GM23338 (cell line): ENCODE measurements around the gene MTCL3.

Experiments used
- ATAC-seq: fragments of 200-7000 bp; cut with Tn5 transposase; 3 replicates; pipeline ENCODE4 v1.9.1; 2020
- DNase-seq: peaks from one replicate; pipeline ENCODE4 v3.0.0-alpha.2; 2015; ENCODE audit warnings: low spot score
- H2AFZ ChIP-seq: fragments of 200-600 bp; sonication (generic); 2 replicates; pipeline ENCODE4 v1.8.0; 2016; ENCODE audit warnings: antibody characterized with exemption, mild to moderate bottlenecking, moderate library complexity
- H3F3A ChIP-seq: fragments of 200-600 bp; sonication (generic); replicated peaks from 2 replicates; pipeline ENCODE4 v1.8.0; 2017; ENCODE audit warnings: antibody characterized with exemption, mixed run types, low read depth
- H3K27ac ChIP-seq: fragments of 200-600 bp; sonication (generic); 2 replicates; pipeline ENCODE4 v1.6.1; 2016; ENCODE audit warnings: low read depth
- H3K27me3 ChIP-seq: fragments of 200-600 bp; sonication (generic); 2 replicates; pipeline ENCODE4 v1.8.0; 2016; ENCODE audit warnings: mild to moderate bottlenecking, mixed run types, moderate library complexity; ENCODE audit not compliant: insufficient read depth
- H3K36me3 ChIP-seq: fragments of 200-600 bp; sonication (generic); 2 replicates; pipeline ENCODE4 v1.8.0; 2016; ENCODE audit warnings: mild to moderate bottlenecking; ENCODE audit not compliant: insufficient read depth
- H3K4me1 ChIP-seq: fragments of 200-600 bp; sonication (generic); 2 replicates; pipeline ENCODE4 v1.8.0; 2016; ENCODE audit warnings: mild to moderate bottlenecking, moderate library complexity; ENCODE audit not compliant: insufficient read depth
- H3K4me2 ChIP-seq: fragments of 200-600 bp; sonication (generic); 2 replicates; pipeline ENCODE4 v1.7.1; 2017; ENCODE audit warnings: mixed run types
- H3K4me3 ChIP-seq: fragments of 200-600 bp; sonication (generic); 2 replicates; pipeline ENCODE4 v1.6.1; 2016; ENCODE audit warnings: mixed run types
- H3K79me2 ChIP-seq: fragments of 200-600 bp; sonication (generic); replicated peaks from 2 replicates; pipeline ENCODE4 v1.8.0; 2017; ENCODE audit warnings: mild to moderate bottlenecking; ENCODE audit not compliant: insufficient read depth
- H3K9me2 ChIP-seq: fragments of 200-600 bp; sonication (generic); 2 replicates; pipeline ENCODE4 v1.8.0; 2017; ENCODE audit not compliant: insufficient read depth
- H4K20me1 ChIP-seq: fragments of 200-600 bp; sonication (generic); replicated peaks from 2 replicates; pipeline ENCODE4 v1.8.0; 2017; ENCODE audit warnings: mild to moderate bottlenecking; ENCODE audit not compliant: insufficient read depth
- H3K27ac Mint-ChIP-seq: 2 replicates; pipeline ENCODE4 v1.8.0; 2020; ENCODE audit warnings: inconsistent platforms, mild to moderate bottlenecking, moderate library complexity, mixed read lengths
- H3K27me3 Mint-ChIP-seq: 3 replicates; pipeline ENCODE4 v1.8.0; 2022; ENCODE audit warnings: low read depth, mild to moderate bottlenecking, moderate library complexity, mixed read lengths, inconsistent platforms; ENCODE audit not compliant: insufficient read depth, poor library complexity
- H3K36me3 Mint-ChIP-seq: 3 replicates; pipeline ENCODE4 v1.8.0; 2021; ENCODE audit warnings: low read depth, mild to moderate bottlenecking, inconsistent platforms, moderate library complexity, mixed read lengths
- H3K4me1 Mint-ChIP-seq: 3 replicates; pipeline ENCODE4 v1.8.0; 2020; ENCODE audit warnings: mild to moderate bottlenecking, inconsistent platforms, mixed read lengths
- H3K4me3 Mint-ChIP-seq: 3 replicates; pipeline ENCODE4 v1.8.0; 2021; ENCODE audit warnings: moderate library complexity, mild to moderate bottlenecking, inconsistent platforms, mixed read lengths
- H3K9me3 Mint-ChIP-seq: 3 replicates; pipeline ENCODE4 v1.8.0; 2020; ENCODE audit warnings: moderate library complexity, mild to moderate bottlenecking, inconsistent platforms, mixed read lengths
- CREB1 ChIP-seq: fragments of 250-450 bp; sonication (Bioruptor Pico); IDR thresholded peaks from 2 replicates; pipeline ENCODE4 v1.5.0; 2020; ENCODE audit warnings: low read depth, mild to moderate bottlenecking, moderate library complexity
- EZH2phosphoT487 ChIP-seq: fragments of 200-600 bp; sonication (generic); IDR thresholded peaks from one replicate; pipeline ENCODE4 v1.8.1; 2018; ENCODE audit warnings: antibody characterized with exemption; ENCODE audit not compliant: unreplicated experiment
- JUNB ChIP-seq: IDR thresholded peaks from one replicate; pipeline ENCODE4 v1.6.1; 2016; ENCODE audit warnings: antibody characterized with exemption; ENCODE audit not compliant: unreplicated experiment
- NANOG ChIP-seq: IDR thresholded peaks from 2 replicates; pipeline ENCODE4 v1.6.1; 2016; ENCODE audit warnings: antibody characterized with exemption, borderline replicate concordance
- REST ChIP-seq: IDR thresholded peaks from one replicate; pipeline ENCODE4 v1.6.1; 2018; ENCODE audit warnings: antibody characterized with exemption; ENCODE audit not compliant: unreplicated experiment
- STAT1 ChIP-seq: IDR thresholded peaks from one replicate; pipeline ENCODE4 v1.6.1; 2016; ENCODE audit warnings: antibody characterized with exemption; ENCODE audit not compliant: unreplicated experiment
- ZNF114 ChIP-seq: fragments of 250-450 bp; sonication (Bioruptor Pico); IDR thresholded peaks from 2 replicates; pipeline ENCODE4 v1.5.0; 2020; ENCODE audit warnings: mild to moderate bottlenecking, moderate library complexity
- ZNF462 ChIP-seq: fragments of 250-450 bp; sonication (Bioruptor Pico); IDR thresholded peaks from 2 replicates; pipeline ENCODE4 v1.5.0; 2020; ENCODE audit warnings: mild to moderate bottlenecking, moderate library complexity
- TF ChIP-seq, protein P1 (sequence below), 2 experiments: fragments of 200-600 bp in 1 of 2; sonication (generic) in 1 of 2; conservative IDR thresholded peaks; 2 replicates each; pipeline versions ENCODE4 v1.5.1 to v1.6.1; 2016 to 2017; ENCODE audit warnings: antibody characterized with exemption in 2 of 2, low read depth in 2 of 2, mild to moderate bottlenecking in 2 of 2, moderate library complexity in 1 of 2

MTCL3 gene

GRCh38 chr6:127561660-127562059 lies 42.5 kb upstream of the MTCL3 start (continued):
- TF ChIP-seq, protein P1, sequence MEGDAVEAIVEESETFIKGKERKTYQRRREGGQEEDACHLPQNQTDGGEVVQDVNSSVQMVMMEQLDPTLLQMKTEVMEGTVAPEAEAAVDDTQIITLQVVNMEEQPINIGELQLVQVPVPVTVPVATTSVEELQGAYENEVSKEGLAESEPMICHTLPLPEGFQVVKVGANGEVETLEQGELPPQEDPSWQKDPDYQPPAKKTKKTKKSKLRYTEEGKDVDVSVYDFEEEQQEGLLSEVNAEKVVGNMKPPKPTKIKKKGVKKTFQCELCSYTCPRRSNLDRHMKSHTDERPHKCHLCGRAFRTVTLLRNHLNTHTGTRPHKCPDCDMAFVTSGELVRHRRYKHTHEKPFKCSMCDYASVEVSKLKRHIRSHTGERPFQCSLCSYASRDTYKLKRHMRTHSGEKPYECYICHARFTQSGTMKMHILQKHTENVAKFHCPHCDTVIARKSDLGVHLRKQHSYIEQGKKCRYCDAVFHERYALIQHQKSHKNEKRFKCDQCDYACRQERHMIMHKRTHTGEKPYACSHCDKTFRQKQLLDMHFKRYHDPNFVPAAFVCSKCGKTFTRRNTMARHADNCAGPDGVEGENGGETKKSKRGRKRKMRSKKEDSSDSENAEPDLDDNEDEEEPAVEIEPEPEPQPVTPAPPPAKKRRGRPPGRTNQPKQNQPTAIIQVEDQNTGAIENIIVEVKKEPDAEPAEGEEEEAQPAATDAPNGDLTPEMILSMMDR (conservative IDR thresholded peaks at IDR 0.05; ENCODE audit: low read depth in 2 of 2): no peak
- no peak for TF ChIP-seq ZNF462 (CRISPR knock-in tag)
- TF ChIP-seq STAT1: no peak
- no peak for TF ChIP-seq EZH2phosphoT487
- TF ChIP-seq ZNF114 (CRISPR knock-in tag): no peak
- TF ChIP-seq JUNB: no peak
- no peak for TF ChIP-seq NANOG

DNA sequence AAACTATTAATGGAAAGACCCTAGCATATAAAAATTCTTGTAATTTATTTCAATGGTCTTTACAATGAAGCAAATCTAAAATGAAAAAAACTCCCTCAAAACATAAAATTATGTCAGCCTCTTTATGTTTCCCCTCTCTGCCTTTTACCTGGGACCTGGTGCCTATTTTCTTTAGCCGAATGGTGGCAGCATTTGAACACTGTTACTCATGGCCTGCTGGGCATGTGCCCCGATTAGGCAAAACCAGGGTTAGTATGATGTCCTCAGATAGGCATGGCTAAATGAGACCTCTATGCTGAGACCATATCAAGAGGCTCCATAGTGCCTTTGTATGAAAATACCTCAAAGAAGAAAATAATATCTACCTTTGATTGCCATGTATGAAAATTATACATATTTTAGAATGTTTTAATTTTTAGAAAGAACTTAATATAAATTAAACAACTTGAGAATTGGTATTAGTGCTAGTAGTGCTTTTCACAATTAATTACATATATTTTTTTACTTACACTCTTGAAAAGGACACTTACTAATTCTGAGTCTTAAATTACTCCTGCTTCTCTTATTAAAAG lies 35.4 kb upstream of the MTCL3 start:
- H3F3A ChIP-seq: no peaks in the 10 kb centered on the region
- no peak overlapping the region for H2AFZ ChIP-seq
- H3K9me2 ChIP-seq: no peaks in the 10 kb centered on the region; the same call in 1 of the 2 replicates
- no peak overlapping the region for H3K4me3 ChIP-seq
- no peaks in the 10 kb centered on the region for H3K4me1 ChIP-seq
- H3K27ac ChIP-seq: no peak overlapping the region
- no peaks in the 10 kb centered on the region for H3K4me1 Mint-ChIP-seq
- peak; percentile 75 for DNase-seq
- no peaks in the 10 kb centered on the region for H3K27me3 ChIP-seq
- H3K79me2 ChIP-seq: no peaks in the 10 kb centered on the region
- no peaks in the 10 kb centered on the region for H3K36me3 ChIP-seq
- H3K36me3 Mint-ChIP-seq: no peaks in the 10 kb centered on the region
- ATAC-seq: peak; percentile 91
- H3K4me2 ChIP-seq: no peak overlapping the region
- peaks cover 4% of the 10 kb centered on the region for H3K27me3 Mint-ChIP-seq
- no peak overlapping the region for H3K4me3 Mint-ChIP-seq
- no peaks in the 10 kb centered on the region for H4K20me1 ChIP-seq
- H3K9me3 Mint-ChIP-seq: no peaks in the 10 kb centered on the region
- H3K27ac Mint-ChIP-seq: no peak overlapping the region
- TF ChIP-seq CREB1 (CRISPR knock-in tag) (no peak), REST (no peak), NANOG (no peak)
- TF ChIP-seq, protein P1 (conservative IDR thresholded peaks at IDR 0.05; ENCODE audit: low read depth in 2 of 2): peak; percentile 81 to 85
